ENCODE measurements around the gene BMPER. TPM values are rescaled to one million over a fixed set of nuclear protein-coding genes. Genes with fewer than 3 reads are reported as not detected.

The BMPER gene
- total RNA-seq, 1 donor from 2014 or later: not detected

- CTCF ChIA-PET: no interaction called here
- ATAC-seq (ENCODE audit: low read depth) (no peak), DNase-seq (no peak)
- no peaks in the 10 kb centered on the region for H3K27me3 Mint-ChIP-seq
- intact Hi-C loops (cut with micrococcal nuclease): no loop called here
- POLR2A ChIA-PET: no interaction called here
- H3K36me3 Mint-ChIP-seq (ENCODE audit: low read depth): no peaks in the 10 kb centered on the region
- TF ChIP-seq CTCF (IDR thresholded peaks at IDR 0.05): no peak
- no peak overlapping the region for H3K4me3 Mint-ChIP-seq
- H3K4me1 Mint-ChIP-seq: no peaks in the 10 kb centered on the region
- peaks cover 2% of the 10 kb centered on the region for H3K9me3 Mint-ChIP-seq
- no peak overlapping the region for H3K27ac Mint-ChIP-seq
Observed at GRCh38 chr7:34155220-34155908, 250.0 kb downstream of the BMPER start.

- H3K27ac Mint-ChIP-seq: no peak overlapping the region
- CTCF ChIA-PET: no interaction called here
- intact Hi-C loops (cut with micrococcal nuclease): no loop called here
- no peaks in the 10 kb centered on the region for H3K27me3 Mint-ChIP-seq
- no peak overlapping the region for H3K4me3 Mint-ChIP-seq
- no peak for TF ChIP-seq CTCF (IDR thresholded peaks at IDR 0.05)
- H3K36me3 Mint-ChIP-seq (ENCODE audit: low read depth): no peaks in the 10 kb centered on the region
- POLR2A ChIA-PET: no interaction called here
- ATAC-seq (ENCODE audit: low read depth) (no peak), DNase-seq (no peak)
- peaks cover 2% of the 10 kb centered on the region for H3K9me3 Mint-ChIP-seq
- H3K4me1 Mint-ChIP-seq: no peaks in the 10 kb centered on the region
Observed at GRCh38 chr7:34156336-34156735, 251.0 kb downstream of the BMPER start.

- no peak for TF ChIP-seq CTCF (IDR thresholded peaks at IDR 0.05)
- Mint-ChIP-seq H3K4me1 (no peaks in the 10 kb centered on the region), H3K36me3 (ENCODE audit: low read depth) (no peaks in the 10 kb centered on the region), H3K27ac (no peak overlapping the region), H3K27me3 (no peaks in the 10 kb centered on the region), H3K4me3 (no peak overlapping the region), H3K9me3 (peaks cover 2% of the 10 kb centered on the region)
- ChIA-PET POLR2A (no interaction called here), CTCF (no interaction called here)
- ATAC-seq (ENCODE audit: low read depth): no peak
- intact Hi-C loops (cut with micrococcal nuclease): no loop called here
- no peak for DNase-seq
Observed at GRCh38 chr7:34157137-34157536, 251.8 kb downstream of the BMPER start.

- no peaks in the 10 kb centered on the region for H3K27me3 Mint-ChIP-seq
- H3K36me3 Mint-ChIP-seq (ENCODE audit: low read depth): no peaks in the 10 kb centered on the region
- DNase-seq (no peak), ATAC-seq (ENCODE audit: low read depth) (no peak)
- ChIA-PET CTCF (no interaction called here), POLR2A (no interaction called here)
- no peaks in the 10 kb centered on the region for H3K4me1 Mint-ChIP-seq
- intact Hi-C loops (cut with micrococcal nuclease): no loop called here
- H3K9me3 Mint-ChIP-seq: peaks cover 2% of the 10 kb centered on the region
- TF ChIP-seq CTCF (IDR thresholded peaks at IDR 0.05): no peak
- no peak overlapping the region for H3K27ac Mint-ChIP-seq
- no peak overlapping the region for H3K4me3 Mint-ChIP-seq
Observed at GRCh38 chr7:34158368-34159153, 253.2 kb downstream of the BMPER start.

GRCh38 chr7:34160261-34160752, 255.0 kb downstream of the BMPER start:
- Mint-ChIP-seq H3K36me3 (ENCODE audit: low read depth) (no peaks in the 10 kb centered on the region), H3K4me1 (no peaks in the 10 kb centered on the region), H3K9me3 (peaks cover 2% of the 10 kb centered on the region), H3K4me3 (no peak overlapping the region), H3K27ac (no peak overlapping the region), H3K27me3 (no peaks in the 10 kb centered on the region)
- ATAC-seq (ENCODE audit: low read depth) (no peak), DNase-seq (no peak)
- no peak for TF ChIP-seq CTCF (IDR thresholded peaks at IDR 0.05)
- CTCF ChIA-PET: no interaction called here
- intact Hi-C loops (cut with micrococcal nuclease): no loop called here
- POLR2A ChIA-PET: no interaction called here

Data from activated B cell treated with CpG ODN at 0.5 μM for 24 hours (primary cell).